ENCODE data around the gene CS. TPM values are rescaled to one million over a fixed set of nuclear protein-coding genes. Genes with fewer than 3 reads are reported as not detected.

CS gene
- total RNA-seq, 1 donor from 2014 or later: 242 TPM

DNA sequence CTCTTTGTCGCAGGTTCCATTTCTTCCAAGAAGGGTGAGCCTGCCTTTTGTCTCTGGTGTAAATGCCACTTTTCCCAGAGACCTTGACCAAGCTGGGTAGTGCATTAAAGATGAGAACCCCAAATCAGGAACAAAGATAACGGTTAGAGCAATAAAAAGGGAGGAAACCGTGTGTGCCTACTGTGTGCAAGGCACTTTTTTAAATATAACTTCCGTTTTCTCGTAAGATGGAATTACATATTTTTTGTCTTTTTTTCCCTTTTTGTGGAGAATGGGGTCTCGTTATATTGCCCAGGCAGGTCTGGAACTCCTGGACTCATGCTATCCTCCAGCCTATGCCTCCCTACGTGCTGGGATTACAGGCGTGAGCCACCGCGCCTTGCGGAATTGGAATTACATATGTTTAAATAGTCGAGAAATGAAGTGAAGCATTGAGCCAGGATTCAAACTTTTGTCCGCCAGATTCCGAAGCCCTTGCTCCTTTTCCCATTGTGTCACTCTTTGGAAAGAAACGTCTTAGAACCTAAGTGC is 76.5 kb downstream of the CS start:
- intact Hi-C loops (cut with micrococcal nuclease): loop anchor here (1.0 to 5.0 kb wide), 9 partner anchors 30 to 414 kb away; partner anchors contain the start of genes COQ10A, CS, MYL6 and PYM1

DNA sequence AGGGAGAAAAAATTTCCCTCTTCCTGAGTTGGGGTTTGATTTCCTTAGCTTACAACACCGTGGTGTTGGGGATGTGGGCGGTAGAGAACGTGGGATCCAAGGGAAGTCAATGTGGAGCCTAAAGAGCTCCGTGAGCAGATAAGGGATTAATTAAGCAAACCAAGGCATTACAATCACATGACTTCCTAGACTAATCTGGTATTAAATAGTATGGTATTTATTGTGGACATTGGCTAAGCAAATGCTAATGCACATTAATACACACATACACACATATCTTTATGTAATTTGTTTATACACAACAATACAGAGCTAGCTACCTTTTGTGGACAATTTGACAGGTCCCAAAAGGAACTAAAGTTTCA is 77.6 kb downstream of the CS start:
- intact Hi-C loops (cut with micrococcal nuclease): loop anchor here (2.0 to 5.0 kb wide), 3 partner anchors 44 to 415 kb away; partner anchors contain the start of genes COQ10A and PYM1

DNA sequence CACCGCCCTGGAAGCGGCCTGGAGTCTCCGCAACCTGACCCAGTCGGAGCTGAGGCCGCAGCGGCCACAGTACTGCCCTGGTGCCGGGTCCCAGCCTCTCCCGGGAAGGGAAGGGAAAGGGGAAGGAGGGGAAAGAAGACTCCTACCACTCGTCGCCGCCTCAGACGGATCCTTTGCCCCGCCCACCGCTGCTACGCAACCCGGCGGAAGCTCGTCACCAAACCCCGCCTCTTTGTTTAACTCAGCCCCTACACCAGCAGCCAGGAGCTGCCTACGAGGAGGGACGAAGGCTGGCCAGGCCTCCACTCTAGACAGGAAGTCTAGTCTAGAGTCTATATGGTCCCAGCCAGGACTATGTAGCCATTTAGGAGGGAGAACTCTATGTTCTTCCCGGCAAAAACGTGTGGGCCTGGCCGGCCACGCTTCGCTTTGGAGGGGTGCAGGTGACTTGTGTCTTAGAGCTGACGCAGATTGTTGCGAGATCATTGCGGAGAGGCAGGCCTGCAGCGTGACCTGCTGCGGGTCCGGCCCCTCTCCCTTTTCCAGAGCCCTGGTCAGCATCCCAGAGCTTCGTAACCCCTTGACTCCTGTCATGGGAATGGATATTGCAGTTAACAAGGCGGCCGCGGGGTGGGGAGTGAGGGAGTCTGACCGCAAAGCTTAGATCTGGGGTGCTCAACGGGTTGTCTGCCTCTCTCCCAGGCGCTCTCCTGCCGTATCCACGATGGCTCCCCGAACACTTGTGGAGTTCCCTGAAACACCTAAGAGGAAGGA is 78.2 kb downstream of the CS start, which contains the start of gene RNF41:
TSS of gene RNF41 (minus strand) at position 166 of the 774 bp plus-strand sequence. CDS start 7,875 bp downstream, outside the sequence.
- intact Hi-C loops (cut with micrococcal nuclease): loop anchor here (2.0 to 5.0 kb wide), 4 partner anchors 29 to 415 kb away; partner anchors contain the start of genes COQ10A and PYM1

Other genes with a start within 250 kb of the CS start
- 0.84 and 1.3 TPM in 2 replicates for gene ERBB3, start 220.2 kb downstream of the CS start, total RNA-seq
- gene PA2G4, start 195.8 kb downstream of the CS start, total RNA-seq: 273 and 291 TPM in 2 replicates
- gene RPL41, start 183.7 kb downstream of the CS start, total RNA-seq: 3,715 and 3,764 TPM in 2 replicates
- 9.3 and 9.5 TPM in 2 replicates for gene ZC3H10, start 182.1 kb downstream of the CS start, total RNA-seq
- gene ESYT1, start 172.1 kb downstream of the CS start, total RNA-seq: 362 TPM in 2 replicates
- 69.9 and 70.7 TPM in 2 replicates for gene MYL6B, start 147.7 kb downstream of the CS start, total RNA-seq
- gene MYL6, start 142.0 kb downstream of the CS start, total RNA-seq: 1,606 and 1,617 TPM in 2 replicates
- 136 and 141 TPM in 2 replicates for gene SMARCC2, start 110.8 kb downstream of the CS start, total RNA-seq
- gene RNF41, start 78.4 kb downstream of the CS start, total RNA-seq: 31.7 and 32.7 TPM in 2 replicates
- gene NABP2, start 76.0 kb downstream of the CS start, total RNA-seq: 67.9 and 68.5 TPM in 2 replicates
- 0.86 and 1.0 TPM in 2 replicates for gene SLC39A5, start 70.3 kb downstream of the CS start, total RNA-seq
- gene ANKRD52, start 41.9 kb downstream of the CS start, total RNA-seq: 55.3 and 56.1 TPM in 2 replicates
- 18.6 and 19.3 TPM in 2 replicates for gene COQ10A, start 33.4 kb downstream of the CS start, total RNA-seq
- 129 and 139 TPM in 2 replicates for gene CNPY2, start 15.7 kb upstream of the CS start, total RNA-seq
- 47.4 and 51.6 TPM in 2 replicates for gene PAN2, start 33.7 kb upstream of the CS start, total RNA-seq
- gene IL23A, start 38.6 kb upstream of the CS start, total RNA-seq: 8.6 and 10.1 TPM in 2 replicates
- 159 and 164 TPM in 2 replicates for gene STAT2, start 59.8 kb upstream of the CS start, total RNA-seq
- not detected in 2 replicates for gene APOF, start 62.5 kb upstream of the CS start, total RNA-seq
- 56.1 and 56.9 TPM in 2 replicates for gene TIMELESS, start 149.1 kb upstream of the CS start, total RNA-seq
- gene MIP, start 154.3 kb upstream of the CS start, total RNA-seq: not detected in 2 replicates
- 4.4 TPM in 2 replicates for gene SPRYD4, start 168.2 kb upstream of the CS start, total RNA-seq
- gene GLS2, start 187.8 kb upstream of the CS start, total RNA-seq: 0.55 and 0.89 TPM in 2 replicates
- 6.4 and 8.7 TPM in 2 replicates for gene RBMS2, start 221.5 kb upstream of the CS start, total RNA-seq